Testis (tissue), 3 donors: ENCODE data around the gene MIPEP. TPM values are rescaled to one million over a fixed set of nuclear protein-coding genes. Genes with fewer than 3 reads are reported as not detected.

Experiments
- DNase-seq: peaks from one replicate; pipeline ENCODE4 v3.0.0-alpha.2; 2019
- H3K27ac ChIP-seq, 2 donors: fragments of 200-600 bp; sonication (generic); one replicate each; pipeline ENCODE4 v1.5.1; 2019
- H3K27me3 ChIP-seq: fragments of 200-600 bp; sonication (generic); one replicate; pipeline ENCODE4 v1.5.1; 2019
- H3K36me3 ChIP-seq: fragments of 200-600 bp; sonication (generic); one replicate; pipeline ENCODE4 v1.5.1; 2017; ENCODE audit warnings: low read depth; ENCODE audit errors: missing control alignments
- H3K4me1 ChIP-seq: fragments of 200-600 bp; sonication (generic); one replicate; pipeline ENCODE4 v1.5.1; 2019
- H3K4me3 ChIP-seq, 2 donors: fragments of 200-600 bp; sonication (generic); one replicate each; pipeline ENCODE4 v1.5.1; 2017 to 2019
- H3K9me3 ChIP-seq: fragments of 200-600 bp; sonication (generic); one replicate; pipeline ENCODE4 v1.5.1; 2017
- CTCF ChIP-seq, 3 experiments: fragments of 450-650 bp in 2 of 3; fragments of 200-600 bp in 1 of 3; sonication (generic) in 1 of 3; IDR thresholded peaks; one replicate each; pipeline ENCODE4 v1.5.1; 2016 to 2019; ENCODE audit warnings: antibody characterized with exemption in 3 of 3, mild to moderate bottlenecking in 2 of 3, moderate library complexity in 1 of 3
- POLR2A ChIP-seq: fragments of 450-650 bp; IDR thresholded peaks from one replicate; pipeline ENCODE4 v1.6.1; 2017; ENCODE audit warnings: antibody characterized with exemption, mild to moderate bottlenecking, moderate library complexity
- WGBS, 2 donors: methylation state at CpG; one replicate each; pipeline ENCODE4 v1.1.5; 2018; 5-methylcytosine and 5-hydroxymethylcytosine counted together
- intact Hi-C: fragments of 100-400 bp; cut with DNase I; formaldehyde crosslinking; loops from one replicate; pipeline ENCODE4 v1.15.1; 2023; ENCODE audit warnings: low total_unique reads
- polyA plus RNA-seq: library from polyadenylated mRNA; stranded (reverse); fragments of 350-450 nt; fragmentation: Illumina TruSeq; extraction: RNeasy Lipid Tissue Mini Kit (QIAGEN cat#74804); gene quantifications from one replicate; pipeline ENCODE4 v1.2.3, GENCODE V29; 2014; ENCODE audit warnings: low read depth, low replicate concordance; ENCODE audit not compliant: insufficient read depth
- small RNA-seq, 2 donors: library from RNA; depleted of rRNA; stranded (forward); fragments of <200 nt; gene quantifications; one replicate each; pipeline ENCODE3, GENCODE V24; 2016
- total RNA-seq, 2 donors: library from RNA; depleted of rRNA; stranded (reverse); fragments of >200 nt; gene quantifications; one replicate each; pipeline ENCODE4 v1.2.3, GENCODE V29; 2016

The MIPEP gene
- total and polyA plus RNA-seq, 3 donors from 2014 or later, result 25.7 to 29.4 (median 27.6) TPM

- Histone ChIP-seq H3K4me1 (no peaks in the 10 kb centered on the region), H3K27ac (no peak overlapping the region), H3K9me3 (no peaks in the 10 kb centered on the region), H3K4me3 (no peak overlapping the region), H3K36me3 (no peaks in the 10 kb centered on the region), H3K27me3 (no peaks in the 10 kb centered on the region)
- TF ChIP-seq POLR2A (no peak), CTCF (IDR thresholded peaks at IDR 0.05) (no peak)
- 78 to 79% methylated on average over 8 to 10 of the region's 10 CpGs for WGBS, 2 donors
- no peak for DNase-seq
- intact Hi-C loops, result no loop called here
Observed at GRCh38 chr13:23680845-23681669, 208.1 kb downstream of the MIPEP start.

Small RNAs within 50 kb of the gene (small RNA-seq; reads per million reads assigned to genes)
- gene MTCO3P2, result 0 reads per million in 2 donors

Other genes with a start within 250 kb of the MIPEP start
- gene C1QTNF9B, start 8.1 kb upstream of the MIPEP start, total RNA-seq, result 1 to 10 TPM; 2.3 to 4.2 TPM
- 2.2 TPM for gene C1QTNF9B, start 8.1 kb upstream of the MIPEP start, polyA plus RNA-seq